ENCODE data around the gene USHBP1.

DNA sequence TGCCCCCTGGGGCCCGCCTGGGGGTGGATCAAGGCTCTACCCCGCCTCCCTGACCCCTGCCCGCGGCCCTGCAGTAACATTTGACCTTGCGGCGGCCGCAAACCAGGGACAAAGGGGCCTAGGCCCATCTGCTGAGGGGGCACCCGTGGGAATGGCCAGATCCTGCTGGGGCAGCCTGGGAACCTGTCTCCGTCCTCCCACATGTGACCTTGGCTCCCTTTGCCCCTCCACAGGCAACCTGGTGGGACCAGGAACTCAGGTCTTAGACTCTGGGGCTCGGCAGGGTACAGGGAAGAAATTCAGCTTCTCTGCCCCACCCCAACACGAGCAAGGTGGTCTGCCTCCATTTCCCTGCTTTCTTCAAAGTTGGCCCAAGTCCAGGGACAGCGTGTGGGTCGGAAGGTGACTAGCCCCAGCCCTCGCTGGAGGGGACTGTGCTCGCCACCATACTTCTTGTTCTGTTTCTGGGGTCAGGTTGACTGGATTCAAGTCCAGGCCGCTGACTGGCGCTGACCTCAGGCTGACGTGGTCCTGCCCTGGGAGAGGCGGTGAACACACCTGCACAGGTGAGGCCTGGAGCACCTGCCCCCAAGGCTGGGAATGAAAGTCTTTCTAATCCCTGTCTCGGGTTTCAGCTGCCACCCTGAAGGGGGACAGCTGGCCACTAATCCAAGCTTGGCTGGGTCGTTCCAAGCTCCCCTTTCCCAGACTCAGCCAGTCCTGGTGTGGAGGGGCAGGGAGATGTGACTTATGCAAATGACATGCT, 16.4 kb downstream of the USHBP1 start:
- TF ChIP-seq, protein P1, sequence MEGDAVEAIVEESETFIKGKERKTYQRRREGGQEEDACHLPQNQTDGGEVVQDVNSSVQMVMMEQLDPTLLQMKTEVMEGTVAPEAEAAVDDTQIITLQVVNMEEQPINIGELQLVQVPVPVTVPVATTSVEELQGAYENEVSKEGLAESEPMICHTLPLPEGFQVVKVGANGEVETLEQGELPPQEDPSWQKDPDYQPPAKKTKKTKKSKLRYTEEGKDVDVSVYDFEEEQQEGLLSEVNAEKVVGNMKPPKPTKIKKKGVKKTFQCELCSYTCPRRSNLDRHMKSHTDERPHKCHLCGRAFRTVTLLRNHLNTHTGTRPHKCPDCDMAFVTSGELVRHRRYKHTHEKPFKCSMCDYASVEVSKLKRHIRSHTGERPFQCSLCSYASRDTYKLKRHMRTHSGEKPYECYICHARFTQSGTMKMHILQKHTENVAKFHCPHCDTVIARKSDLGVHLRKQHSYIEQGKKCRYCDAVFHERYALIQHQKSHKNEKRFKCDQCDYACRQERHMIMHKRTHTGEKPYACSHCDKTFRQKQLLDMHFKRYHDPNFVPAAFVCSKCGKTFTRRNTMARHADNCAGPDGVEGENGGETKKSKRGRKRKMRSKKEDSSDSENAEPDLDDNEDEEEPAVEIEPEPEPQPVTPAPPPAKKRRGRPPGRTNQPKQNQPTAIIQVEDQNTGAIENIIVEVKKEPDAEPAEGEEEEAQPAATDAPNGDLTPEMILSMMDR (IDR thresholded peaks at IDR 0.05; ENCODE audit: low read depth, low read length) = no peak
- TF ChIP-seq POLR2A (IDR thresholded peaks at IDR 0.05; ENCODE audit: extremely low read depth, insufficient read length) (no peak), MYC (IDR thresholded peaks at IDR 0.05; ENCODE audit: low read depth, low read length) (no peak)
- TF ChIP-seq, protein P2, sequence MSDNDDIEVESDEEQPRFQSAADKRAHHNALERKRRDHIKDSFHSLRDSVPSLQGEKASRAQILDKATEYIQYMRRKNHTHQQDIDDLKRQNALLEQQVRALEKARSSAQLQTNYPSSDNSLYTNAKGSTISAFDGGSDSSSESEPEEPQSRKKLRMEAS (IDR thresholded peaks at IDR 0.05; ENCODE audit: low read depth, low read length) = no peak

Data from NB4 (cell line).